Lung (tissue), 12 donors: ENCODE results near the gene C1orf105. TPM values are rescaled to one million over a fixed set of nuclear protein-coding genes. Genes with fewer than 3 reads are reported as not detected.

Experiments used
- ATAC-seq: fragments of 200-7000 bp; cut with Tn5 transposase; one replicate; pipeline ENCODE4 v1.9.1; 2020; ENCODE audit warnings: moderate number of reproducible peaks; ENCODE audit not compliant: insufficient read depth, low FRiP score
- DNase-seq, 3 donors: peaks; one replicate each; pipeline ENCODE4 v3.0.0-alpha.2; 2013 to 2017
- H3K27ac ChIP-seq, 2 donors: one replicate each; pipeline ENCODE4 v1.5.1; 2013; ENCODE audit warnings: mild to moderate bottlenecking in 2 of 2, moderate library complexity in 2 of 2, control low read depth in 1 of 2, inconsistent platforms in 1 of 2, low read depth in 1 of 2, low read length in 1 of 2
- H3K27me3 ChIP-seq, 3 donors: one replicate each; pipeline ENCODE4 v1.5.1; 2013; ENCODE audit warnings: low read length in 2 of 3; ENCODE audit not compliant: control insufficient read depth in 3 of 3, insufficient read depth in 3 of 3
- H3K36me3 ChIP-seq, 4 donors: one replicate each; pipeline ENCODE4 v1.5.1; 2013; ENCODE audit warnings: low read length in 4 of 4, mild to moderate bottlenecking in 1 of 4, moderate library complexity in 1 of 4; ENCODE audit not compliant: control insufficient read depth in 4 of 4, insufficient read depth in 4 of 4
- H3K4me1 ChIP-seq, 5 donors: one replicate each; pipeline ENCODE4 v1.5.1; 2013; ENCODE audit warnings: low read length in 5 of 5, mild to moderate bottlenecking in 2 of 5, moderate library complexity in 1 of 5; ENCODE audit not compliant: control insufficient read depth in 5 of 5, insufficient read depth in 5 of 5
- H3K4me3 ChIP-seq: one replicate; pipeline ENCODE4 v1.5.1; 2013; ENCODE audit warnings: mild to moderate bottlenecking, control low read depth, moderate library complexity
- H3K9ac ChIP-seq, 2 donors: one replicate each; pipeline ENCODE4 v1.5.1; 2013; ENCODE audit warnings: low read length in 2 of 2, control low read depth in 1 of 2; ENCODE audit not compliant: insufficient read depth in 1 of 2
- H3K9me3 ChIP-seq, 4 donors: one replicate each; pipeline ENCODE4 v1.5.1; 2013; ENCODE audit warnings: low read length in 3 of 4, mild to moderate bottlenecking in 1 of 4, moderate library complexity in 1 of 4; ENCODE audit not compliant: control insufficient read depth in 4 of 4, insufficient read depth in 3 of 4
- WGBS, 2 donors: extraction: QIAGEN DNeasy Blood & Tissue Kit; methylation state at CpG; one replicate each; pipeline ENCODE4 v1.1.7; 2013; 5-methylcytosine and 5-hydroxymethylcytosine counted together
- polyA plus RNA-seq, 2 donors: library from polyadenylated mRNA; stranded (reverse); fragments of 200-250 nt; gene quantifications; one replicate each; pipeline ENCODE4 v1.2.1, GENCODE V29; 2013
- total RNA-seq, 2 donors: library from RNA; depleted of rRNA in 1 of 2; stranded (reverse); fragments of >200 nt in 1 of 2; gene quantifications; one replicate each; pipeline ENCODE4 v1.2.1, GENCODE V29; 2014 to 2021
- TF ChIP-seq, protein P1 (sequence below): IDR thresholded peaks from 2 replicates; pipeline ENCODE4 v1.5.1; 2012; ENCODE audit warnings: mild to moderate bottlenecking; ENCODE audit errors: control extremely low read depth, extremely low read depth
- donor health status: control.
- donor health status: control.
- donor health status: Bipolar disorder and iron deficiency.
- donor health status: healthy.
- donor health status: DM: yes; HTN: yes; CAD: no.

The C1orf105 gene
- total and polyA plus RNA-seq, 4 donors, result not detected

GRCh38 chr1:172496678-172497077 is 76.2 kb downstream of the C1orf105 start:
- H3K9me3 ChIP-seq, result no peaks in the 10 kb centered on the region
- TF ChIP-seq, protein P1, sequence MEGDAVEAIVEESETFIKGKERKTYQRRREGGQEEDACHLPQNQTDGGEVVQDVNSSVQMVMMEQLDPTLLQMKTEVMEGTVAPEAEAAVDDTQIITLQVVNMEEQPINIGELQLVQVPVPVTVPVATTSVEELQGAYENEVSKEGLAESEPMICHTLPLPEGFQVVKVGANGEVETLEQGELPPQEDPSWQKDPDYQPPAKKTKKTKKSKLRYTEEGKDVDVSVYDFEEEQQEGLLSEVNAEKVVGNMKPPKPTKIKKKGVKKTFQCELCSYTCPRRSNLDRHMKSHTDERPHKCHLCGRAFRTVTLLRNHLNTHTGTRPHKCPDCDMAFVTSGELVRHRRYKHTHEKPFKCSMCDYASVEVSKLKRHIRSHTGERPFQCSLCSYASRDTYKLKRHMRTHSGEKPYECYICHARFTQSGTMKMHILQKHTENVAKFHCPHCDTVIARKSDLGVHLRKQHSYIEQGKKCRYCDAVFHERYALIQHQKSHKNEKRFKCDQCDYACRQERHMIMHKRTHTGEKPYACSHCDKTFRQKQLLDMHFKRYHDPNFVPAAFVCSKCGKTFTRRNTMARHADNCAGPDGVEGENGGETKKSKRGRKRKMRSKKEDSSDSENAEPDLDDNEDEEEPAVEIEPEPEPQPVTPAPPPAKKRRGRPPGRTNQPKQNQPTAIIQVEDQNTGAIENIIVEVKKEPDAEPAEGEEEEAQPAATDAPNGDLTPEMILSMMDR, result no peak
- H3K4me3 ChIP-seq, result no peak overlapping the region
- no peak for ATAC-seq
- peaks cover 0 to 12% (median 0%) of the 10 kb centered on the region in 5 donors for H3K4me1 ChIP-seq
- H3K9ac ChIP-seq, result no peak overlapping the region
- H3K36me3 ChIP-seq, result no peaks in the 10 kb centered on the region
- 57 to 78% methylated on average over 1 of the region's 1 CpG for WGBS, 2 donors
- no peaks in the 10 kb centered on the region for H3K27me3 ChIP-seq
- no peak overlapping the region for H3K27ac ChIP-seq
- no peak for DNase-seq

DNA sequence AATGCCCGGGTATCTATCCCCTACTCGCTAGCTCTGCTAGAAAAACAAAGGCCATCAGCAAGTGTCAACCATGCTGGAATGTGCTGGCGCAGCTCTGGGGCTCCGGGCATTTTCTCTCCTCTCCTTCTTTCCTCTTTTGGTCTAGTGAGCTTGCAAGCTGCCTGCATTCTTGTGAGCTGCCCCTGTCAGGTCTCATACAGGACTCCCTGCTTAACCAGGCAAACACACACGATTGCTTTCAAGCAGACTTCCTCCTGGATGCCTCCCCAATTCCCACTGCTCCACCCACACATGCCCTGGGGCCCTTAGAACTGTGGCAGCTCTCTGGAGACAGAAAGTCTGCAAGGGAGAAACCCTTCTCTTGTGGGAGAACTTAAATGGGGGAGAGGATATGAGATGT is 76.7 kb downstream of the C1orf105 start:
- Histone ChIP-seq H3K4me1 (peaks cover 0 to 12% (median 0%) of the 10 kb centered on the region in 5 donors), H3K36me3 (no peaks in the 10 kb centered on the region), H3K4me3 (no peak overlapping the region), H3K27me3 (no peaks in the 10 kb centered on the region), H3K9me3 (no peaks in the 10 kb centered on the region), H3K9ac (no peak overlapping the region), H3K27ac (no peak overlapping the region)
- ATAC-seq (no peak), DNase-seq (peak; percentile 43 to 51 (median 45))
- WGBS, 2 donors, result 33 to 37% methylated on average over 5 of the region's 5 CpGs
- TF ChIP-seq, protein P1, result no peak

- no peaks in the 10 kb centered on the region for H3K27me3 ChIP-seq
- no peaks in the 10 kb centered on the region for H3K9me3 ChIP-seq
- peaks cover 0 to 12% (median 0%) of the 10 kb centered on the region in 5 donors for H3K4me1 ChIP-seq
- ATAC-seq (no peak), DNase-seq (peak in 2 of 3 donors; percentile 11 to 47)
- TF ChIP-seq, protein P1, result no peak
- H3K27ac ChIP-seq, result no peak overlapping the region
- H3K4me3 ChIP-seq, result no peak overlapping the region
- WGBS, 2 donors, result 42 to 44% methylated on average over 2 of the region's 2 CpGs
- H3K36me3 ChIP-seq, result no peaks in the 10 kb centered on the region
- H3K9ac ChIP-seq, result no peak overlapping the region
Observed at GRCh38 chr1:172498857-172499256, 78.4 kb downstream of the C1orf105 start.

- ATAC-seq, result peak; percentile 13
Observed at GRCh38 chr1:172499636-172500141, 79.2 kb downstream of the C1orf105 start.

More at GRCh38 chr1:172499636-172500141, 79.2 kb downstream of the C1orf105 start:
- no peak overlapping the region for H3K4me3 ChIP-seq
- no peaks in the 10 kb centered on the region for H3K36me3 ChIP-seq
- no peaks in the 10 kb centered on the region for H3K9me3 ChIP-seq
- H3K9ac ChIP-seq, result no peak overlapping the region
- peak; percentile 47 to 76 (median 63) for DNase-seq
- no peaks in the 10 kb centered on the region for H3K27me3 ChIP-seq
- TF ChIP-seq, protein P1, result no peak
- no peak overlapping the region for H3K27ac ChIP-seq
- H3K4me1 ChIP-seq, result peaks cover 0 to 12% (median 0%) of the 10 kb centered on the region in 5 donors
- WGBS, 2 donors, result 67 to 72% methylated on average over 3 of the region's 3 CpGs
